Keratinocyte (primary cell): Measurements from ENCODE around the gene CCR5.

Experiments used
- CTCF ChIP-seq, 3 experiments: IDR thresholded peaks in 1 of 3; conservative IDR thresholded peaks in 1 of 3; optimal IDR thresholded peaks in 1 of 3; 2 replicates in 2 of 3; 3 replicates in 1 of 3; pipeline versions ENCODE3 to v1.5.1; 2011; ENCODE audit warnings: low read length in 3 of 3, mild to moderate bottlenecking in 3 of 3, moderate library complexity in 2 of 3, control low read depth in 1 of 3, inconsistent platforms in 1 of 3; ENCODE audit not compliant: insufficient read depth in 2 of 3; ENCODE audit errors: extremely low read depth in 1 of 3
- EZH2 ChIP-seq: IDR thresholded peaks from one replicate; pipeline ENCODE4 v1.6.1; 2012; ENCODE audit warnings: inconsistent platforms, mild to moderate bottlenecking, low read length, moderate library complexity

- TF ChIP-seq CTCF (optimal IDR thresholded peaks at IDR 0.05 in 1 of 3, IDR thresholded peaks at IDR 0.05 in 1 of 3, conservative IDR thresholded peaks at IDR 0.05 in 1 of 3; ENCODE audit: extremely low read depth in 1 of 3, insufficient read depth in 2 of 3, low read length in 3 of 3) (no peak), EZH2 (no peak)
These were observed 15.5 kb downstream of the CCR5 start for GRCh38 chr3:46386205-46386604.
